GM21786 (cell line): Measurements from ENCODE around the gene TRIM54.
"Not testable (repeated sequence)": the region's sequence is repeated elsewhere in the genome, so short reads cannot be mapped to it uniquely, and the experiment has no call there.

Experiments
- ATAC-seq: cut with Tn5 transposase; IDR thresholded peaks from one replicate; pipeline ENCODE4 v1.9.1; 2021; ENCODE audit not compliant: unreplicated experiment

The TRIM54 gene

DNA sequence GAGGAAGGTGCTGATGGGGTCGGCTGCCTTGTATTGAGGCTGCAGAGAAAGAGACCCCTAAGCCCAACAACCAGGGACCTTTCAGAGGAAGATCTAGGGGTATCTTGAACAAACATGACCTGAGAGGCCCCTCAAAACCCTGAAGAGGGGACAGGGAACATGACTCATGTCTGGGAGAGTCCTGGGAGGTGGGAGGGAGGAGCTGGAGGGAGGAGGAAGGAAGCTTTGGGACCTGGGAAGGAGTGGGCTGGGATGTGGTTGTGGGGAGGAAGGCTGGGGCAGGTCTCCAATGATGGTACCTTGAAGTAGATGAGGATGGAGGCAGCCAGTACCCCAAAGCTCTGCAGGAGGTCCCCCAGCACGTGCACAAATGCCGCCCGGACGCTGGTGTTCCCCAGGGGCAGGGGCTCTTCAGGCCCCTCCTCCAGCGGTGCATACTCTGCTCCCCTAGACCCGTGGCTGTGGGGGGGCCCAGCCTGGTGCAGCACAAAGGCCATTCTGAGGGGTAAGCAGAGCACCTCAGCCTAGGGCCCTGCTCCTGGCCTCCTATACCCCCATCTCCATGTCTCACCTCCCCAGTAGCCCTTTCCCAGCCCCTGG is 25.3 kb upstream of the TRIM54 start:
- no peak for ATAC-seq

DNA sequence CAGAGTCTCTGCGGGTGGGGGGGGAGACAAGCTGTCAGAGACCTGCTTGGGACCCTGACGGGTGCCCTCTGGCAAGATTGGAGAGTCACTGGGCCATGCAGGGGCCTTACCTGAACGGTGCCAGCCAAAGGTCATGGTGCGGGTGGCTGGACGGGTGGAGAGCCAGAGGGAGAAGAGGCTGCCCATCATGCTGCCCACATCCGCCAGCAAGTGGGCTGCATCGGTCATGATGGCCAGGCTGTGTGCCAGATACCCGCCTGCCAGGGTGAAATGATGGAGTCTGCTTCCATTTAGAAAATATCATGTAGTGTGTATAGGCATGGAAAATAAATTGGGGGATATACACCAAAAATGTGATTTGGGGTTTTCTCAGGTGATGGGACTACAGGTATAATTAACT is 24.2 kb upstream of the TRIM54 start:
- no peak for ATAC-seq

- no peak for ATAC-seq
These were observed 20.8 kb upstream of the TRIM54 start for GRCh38 chr2:27261241-27261925.

DNA sequence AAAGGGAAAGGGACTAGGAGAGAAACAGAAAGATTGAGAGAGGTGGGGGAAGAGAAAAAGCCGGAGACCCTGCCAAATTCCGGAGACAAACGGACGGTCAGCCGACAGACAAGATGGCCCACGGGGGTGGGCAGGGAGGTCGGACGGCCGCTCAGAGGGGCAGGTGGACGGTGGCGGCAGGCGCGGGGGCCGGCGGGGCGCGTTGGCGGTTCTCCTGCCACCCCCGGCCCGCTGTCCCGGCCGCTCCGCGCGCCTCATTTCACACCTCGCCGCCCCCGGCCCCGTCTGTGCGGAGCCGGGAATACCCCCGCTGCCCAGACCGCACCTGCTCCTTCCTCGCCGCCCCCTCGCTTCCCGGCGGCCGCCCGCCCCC is 20.3 kb upstream of the TRIM54 start:
- no peak for ATAC-seq

GRCh38 chr2:27262379-27263286 is 19.6 kb upstream of the TRIM54 start, which contains the start of gene SLC30A3:
TSS of gene SLC30A3 (minus strand) at chr2:27263047. CDS start at chr2:27262906, 141 bp downstream.
- no peak for ATAC-seq

DNA sequence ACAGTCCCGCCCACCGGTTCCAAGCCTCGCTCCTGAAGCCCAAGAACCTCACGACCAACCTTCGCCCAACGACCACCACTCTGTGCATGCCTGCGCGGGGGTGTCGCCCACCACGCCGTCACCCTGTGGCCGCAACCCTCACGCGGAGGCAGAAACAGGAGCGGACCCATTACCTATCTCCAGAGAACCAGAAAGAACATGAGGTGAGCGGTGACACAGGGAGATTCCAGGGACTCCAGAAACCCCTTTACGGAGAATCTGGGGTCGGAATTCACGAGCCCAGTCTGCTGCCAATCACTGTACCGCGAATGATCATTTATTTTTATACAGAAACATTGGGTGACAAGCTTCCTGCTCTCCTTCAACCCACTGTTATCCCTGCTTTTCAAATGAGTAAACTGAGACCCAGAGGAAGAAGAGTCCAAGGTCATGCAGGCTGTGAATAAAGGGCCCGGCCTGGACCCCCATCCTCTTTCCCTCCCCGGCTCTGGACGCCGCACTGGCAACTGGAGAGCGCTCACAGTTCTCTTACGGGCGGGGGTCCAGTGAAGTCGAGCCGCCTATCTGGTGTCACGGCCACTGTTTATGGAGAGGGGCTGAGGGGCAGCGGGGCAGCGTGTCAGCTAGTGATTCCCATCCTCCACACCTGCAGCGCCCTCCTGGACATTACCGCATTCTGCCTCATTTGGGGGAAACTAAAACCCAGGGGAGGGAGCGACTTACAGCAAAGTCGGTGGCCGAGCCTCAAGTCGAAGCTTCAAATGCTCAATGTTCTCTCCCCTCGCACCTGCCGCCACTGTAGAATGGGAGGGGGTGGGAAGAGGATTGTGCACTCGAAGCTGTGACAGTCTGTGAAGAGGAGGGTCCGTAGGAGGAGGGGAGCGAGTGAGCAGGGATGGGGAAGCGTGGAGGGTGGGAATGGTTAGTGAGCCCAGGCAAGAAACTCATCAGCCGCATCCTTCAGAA is 18.7 kb upstream of the TRIM54 start:
- ATAC-seq, result no peak

DNA sequence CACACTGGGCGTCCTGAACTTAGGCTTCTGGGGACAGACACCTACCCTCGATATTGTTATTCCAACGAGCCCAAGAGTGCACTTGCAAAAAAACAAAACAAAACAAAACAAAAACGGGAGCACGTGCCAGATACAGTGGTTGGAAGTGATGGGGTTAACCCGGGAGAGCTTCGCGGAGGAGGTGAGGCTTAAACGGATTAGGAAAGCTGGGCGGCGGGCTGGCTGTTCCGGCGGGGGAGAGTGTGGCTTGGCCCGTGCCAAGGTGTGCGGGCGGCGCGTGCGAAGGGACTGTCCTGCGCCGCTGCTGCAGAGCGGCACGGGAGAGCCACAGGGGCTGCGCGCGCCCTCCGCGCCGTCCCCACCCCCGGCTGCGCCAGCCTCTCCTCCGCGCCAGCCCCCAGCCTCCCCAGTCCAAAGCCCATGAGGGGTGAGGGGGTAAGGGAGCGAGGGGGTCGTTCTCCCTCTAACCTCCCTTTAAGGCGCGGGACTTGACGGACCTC is 17.9 kb upstream of the TRIM54 start:
- no peak for ATAC-seq

GRCh38 chr2:27264753-27265535 is 17.3 kb upstream of the TRIM54 start:
- ATAC-seq, result no peak

GRCh38 chr2:27265536-27265870 is 16.7 kb upstream of the TRIM54 start:
- no peak for ATAC-seq

- ATAC-seq, result not testable (repeated sequence)
These were observed 13.9 kb upstream of the TRIM54 start for GRCh38 chr2:27268296-27268695.

GRCh38 chr2:27270131-27270530 is 12.1 kb upstream of the TRIM54 start:
- no peak for ATAC-seq

DNA sequence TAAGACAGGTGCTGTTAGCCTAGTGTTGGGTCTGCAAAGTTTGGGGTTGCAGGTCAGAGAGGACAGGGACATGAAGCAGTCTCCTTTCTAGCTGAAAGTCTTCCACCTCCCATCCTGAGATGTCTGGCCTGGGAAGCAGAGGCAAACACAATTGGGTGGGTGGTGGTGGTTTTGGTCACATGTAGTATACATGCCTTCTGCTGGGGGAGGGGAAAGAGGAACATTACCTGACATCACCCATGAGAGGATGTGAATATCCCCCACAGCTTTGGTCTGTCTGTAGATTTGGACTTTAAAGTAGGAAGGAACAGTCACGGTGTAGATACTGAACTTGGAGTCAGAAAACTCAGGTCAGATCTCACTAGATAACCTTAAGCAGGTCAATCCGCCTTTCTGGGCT is 11.6 kb upstream of the TRIM54 start:
- no peak for ATAC-seq

DNA sequence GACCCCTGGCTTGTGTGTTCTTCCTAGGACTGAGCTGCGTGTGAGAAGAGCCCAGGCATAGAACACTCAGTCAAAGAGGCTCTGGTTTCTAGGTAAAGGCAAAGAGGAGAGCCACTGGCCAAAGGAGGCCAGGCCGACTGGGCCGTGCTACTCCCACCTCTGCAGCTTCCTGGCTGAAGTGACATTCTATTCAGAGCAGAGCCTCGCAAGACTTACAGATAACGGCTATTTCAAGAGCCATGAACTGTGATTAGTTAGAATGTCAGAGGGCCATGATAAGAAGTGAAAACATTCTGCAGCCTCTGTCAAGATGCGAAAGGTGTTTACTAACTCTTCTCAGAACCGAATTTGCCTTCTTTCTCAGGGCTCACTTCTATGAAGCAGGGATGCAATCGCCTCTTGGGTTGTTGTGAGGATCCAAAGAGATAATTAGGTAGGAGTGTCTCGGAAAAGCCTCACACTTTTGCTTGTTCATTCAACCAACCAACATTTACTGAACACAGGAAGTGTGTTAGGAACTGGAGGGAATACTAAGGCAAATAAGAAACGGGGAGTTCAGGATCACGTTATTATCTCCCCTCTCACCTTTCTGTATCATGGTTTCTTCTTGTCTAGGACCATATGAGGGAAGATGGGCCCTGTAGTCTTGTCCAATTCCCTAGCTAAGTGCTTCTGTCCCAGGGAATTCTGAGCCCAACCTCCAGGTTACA is 10.4 kb upstream of the TRIM54 start:
- ATAC-seq, result no peak

- not testable (repeated sequence) for ATAC-seq
These were observed 9.4 kb upstream of the TRIM54 start for GRCh38 chr2:27272537-27273522.

DNA sequence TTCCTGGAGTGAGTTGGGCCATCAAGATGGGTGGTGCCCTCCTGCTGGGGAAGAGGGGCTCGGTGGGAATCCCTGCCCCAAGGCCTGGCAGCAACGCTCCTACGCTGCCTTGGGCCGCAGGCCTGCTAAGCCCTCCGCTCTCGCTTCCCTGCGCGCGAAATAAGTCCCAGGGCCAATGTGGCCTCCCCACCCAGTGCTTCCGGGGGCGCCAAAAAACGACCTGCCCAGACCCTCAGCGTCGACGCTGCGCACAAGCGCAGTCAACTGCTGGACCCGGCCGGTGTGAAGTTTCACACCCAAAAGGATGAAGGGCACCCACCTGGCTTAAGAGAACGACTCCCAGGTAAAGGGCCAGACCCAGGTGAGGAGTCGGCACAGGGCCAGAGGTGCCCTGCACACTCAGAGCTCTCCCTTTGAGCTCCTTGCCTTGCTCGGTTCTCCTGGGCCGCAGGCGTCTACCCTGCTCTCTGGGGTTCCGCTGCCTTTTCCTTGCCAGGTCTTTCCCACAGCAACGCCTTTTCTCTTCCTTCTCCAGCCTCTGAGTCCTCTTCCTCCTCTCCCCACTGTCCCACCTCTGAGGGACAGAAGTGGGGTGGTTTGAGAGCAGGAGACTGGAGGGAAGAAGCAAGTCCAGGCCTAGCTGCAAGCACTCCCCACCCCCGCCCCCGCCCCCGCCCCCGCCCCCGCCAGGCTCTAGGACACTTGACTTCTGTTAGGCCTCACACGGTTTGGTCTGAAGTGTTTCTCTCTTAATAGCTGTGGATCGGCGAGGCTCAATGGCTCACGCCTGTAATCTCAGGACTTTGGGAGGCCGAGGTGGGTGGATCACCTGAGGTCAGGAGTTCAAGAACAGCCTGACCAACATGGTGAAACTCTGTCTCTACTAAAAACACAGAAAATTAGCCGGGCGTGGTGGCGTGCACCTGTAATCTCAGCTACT is 6.7 kb upstream of the TRIM54 start, which contains the start of gene DNAJC5G:
Gene DNAJC5G (plus strand): TSS at position 223 of the 940 bp plus-strand sequence. CDS start 1,296 bp downstream, outside the sequence.
- ATAC-seq, result no peak

GRCh38 chr2:27278010-27278409 is 4.2 kb upstream of the TRIM54 start:
- ATAC-seq, result no peak

DNA sequence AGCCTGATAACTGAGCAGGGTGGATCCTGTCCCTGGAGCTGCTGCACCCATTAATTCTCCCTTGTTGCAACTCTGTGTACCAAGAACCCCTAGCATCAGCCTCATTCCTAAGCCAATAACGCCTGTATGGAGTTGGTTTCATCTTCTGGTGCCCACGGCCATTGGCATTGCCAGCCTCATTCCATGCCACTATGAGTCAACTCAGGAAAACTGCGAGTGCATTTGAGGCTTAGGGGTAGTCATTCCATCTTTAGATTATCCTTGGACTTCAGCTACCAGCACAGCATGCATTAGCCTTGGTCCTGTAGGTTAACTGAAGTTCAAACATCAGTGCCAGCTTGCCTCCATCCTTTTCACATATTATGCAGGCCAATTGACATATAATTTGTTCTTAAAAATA is 1.4 kb upstream of the TRIM54 start:
- ATAC-seq, result no peak
